ENCODE data around the gene UBE2V1.
"Not testable (repeated sequence)": the region's sequence is repeated elsewhere in the genome, so short reads cannot be mapped to it uniquely, and the experiment has no call there.

Gene UBE2V1

DNA sequence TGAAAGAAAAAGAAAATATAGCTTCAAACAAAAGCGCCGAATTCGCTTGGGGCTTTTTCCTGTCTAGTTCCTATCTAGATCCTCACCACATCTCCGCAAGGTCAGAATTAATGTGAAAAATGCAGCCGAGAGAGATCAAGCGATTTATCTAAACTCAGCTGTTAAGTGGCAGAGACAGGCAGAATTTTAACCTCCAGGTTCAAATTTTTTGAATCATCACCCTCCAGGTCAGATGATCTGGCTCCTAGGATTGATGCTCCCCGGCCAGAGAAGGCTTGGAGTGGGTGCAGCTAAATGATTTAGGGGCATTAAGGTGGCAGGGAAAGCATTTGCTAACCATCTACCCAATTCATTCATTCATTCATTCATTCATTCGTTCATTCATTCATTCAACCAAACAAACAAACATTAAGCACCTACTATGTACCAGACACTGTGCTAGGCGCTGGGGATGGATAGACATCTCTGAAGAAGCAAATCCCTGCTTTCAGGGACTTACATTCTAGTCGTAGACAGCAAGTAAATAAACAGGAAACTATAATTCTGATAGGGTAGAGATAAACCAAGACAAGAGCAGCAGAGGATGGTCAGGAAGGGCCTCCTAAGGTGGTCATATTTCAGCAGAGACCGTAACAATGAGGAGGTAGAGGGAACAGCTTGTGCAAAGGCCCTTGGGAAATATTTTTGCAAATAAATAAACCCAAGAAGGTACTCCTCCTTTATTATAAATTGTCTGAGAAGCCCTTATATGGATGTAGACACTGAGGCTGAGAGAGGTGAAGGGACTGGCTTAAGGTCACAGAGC lies 672 bp upstream of the UBE2V1 start:
- DNase-seq: no peak

DNA sequence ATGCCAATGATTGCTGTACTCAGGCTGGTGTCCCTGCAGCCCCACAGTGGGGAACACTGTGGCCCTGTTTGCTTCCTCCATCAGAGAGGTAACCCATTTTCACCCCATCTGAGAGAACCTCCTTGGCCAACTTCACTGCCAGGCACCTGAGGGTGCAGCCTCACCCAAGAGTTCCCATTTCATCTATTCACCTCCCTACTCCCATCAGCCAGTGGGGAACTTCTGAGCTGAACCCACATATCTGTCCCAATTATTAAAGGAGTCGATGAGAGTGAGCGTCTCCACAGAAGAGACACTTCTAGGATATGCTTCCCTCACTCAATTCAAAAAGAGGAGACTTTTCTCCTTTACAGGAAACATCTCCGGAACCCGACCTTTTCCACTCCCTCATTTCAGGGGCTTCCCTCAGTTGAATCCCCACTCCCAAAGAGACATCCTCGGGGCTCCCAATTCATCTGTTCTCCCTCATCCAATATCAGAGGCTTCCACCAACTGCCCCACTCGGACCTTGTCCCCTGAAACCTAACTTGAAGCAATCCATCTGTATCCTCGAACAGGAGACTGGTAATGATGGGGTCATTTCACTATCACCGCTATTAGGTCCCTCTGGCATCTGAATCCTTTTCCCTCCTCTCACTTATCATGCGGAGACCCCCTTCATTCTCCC lies 988 bp downstream of the UBE2V1 start:
- DNase-seq: no peak

DNA sequence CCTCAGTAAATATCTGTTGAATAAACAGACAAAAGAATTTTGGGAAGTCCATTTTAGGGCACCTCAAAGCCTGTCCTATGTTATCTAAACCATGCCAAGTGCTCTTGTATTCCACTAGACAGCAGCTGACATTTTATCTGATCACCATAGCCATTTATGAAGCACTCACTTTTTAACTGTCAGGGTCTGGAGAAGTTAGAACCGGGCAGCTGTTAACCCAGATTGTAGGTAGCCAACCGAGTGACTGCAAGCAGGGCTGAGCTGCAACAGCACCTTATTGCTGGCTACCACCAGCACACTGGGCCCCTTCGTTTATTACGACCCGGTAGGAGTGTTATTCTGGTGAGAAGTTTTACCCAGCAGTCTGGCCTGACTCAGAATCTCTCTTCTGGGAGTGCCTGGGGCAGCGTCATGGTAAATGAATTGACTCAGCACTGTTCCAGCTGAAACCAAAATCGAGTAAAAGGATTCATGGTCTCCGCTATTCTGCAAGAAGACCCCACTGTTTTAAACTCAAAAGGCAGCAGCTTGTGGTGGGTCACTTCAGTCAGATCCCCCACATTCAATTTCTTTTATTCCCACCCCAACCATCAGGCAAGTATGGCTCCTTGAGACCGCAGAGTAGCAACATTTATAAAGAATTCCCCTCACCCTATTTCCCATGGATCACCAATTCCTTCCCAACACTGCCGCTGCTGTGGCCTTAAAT lies 1.7 kb downstream of the UBE2V1 start:
- no peak for DNase-seq

DNA sequence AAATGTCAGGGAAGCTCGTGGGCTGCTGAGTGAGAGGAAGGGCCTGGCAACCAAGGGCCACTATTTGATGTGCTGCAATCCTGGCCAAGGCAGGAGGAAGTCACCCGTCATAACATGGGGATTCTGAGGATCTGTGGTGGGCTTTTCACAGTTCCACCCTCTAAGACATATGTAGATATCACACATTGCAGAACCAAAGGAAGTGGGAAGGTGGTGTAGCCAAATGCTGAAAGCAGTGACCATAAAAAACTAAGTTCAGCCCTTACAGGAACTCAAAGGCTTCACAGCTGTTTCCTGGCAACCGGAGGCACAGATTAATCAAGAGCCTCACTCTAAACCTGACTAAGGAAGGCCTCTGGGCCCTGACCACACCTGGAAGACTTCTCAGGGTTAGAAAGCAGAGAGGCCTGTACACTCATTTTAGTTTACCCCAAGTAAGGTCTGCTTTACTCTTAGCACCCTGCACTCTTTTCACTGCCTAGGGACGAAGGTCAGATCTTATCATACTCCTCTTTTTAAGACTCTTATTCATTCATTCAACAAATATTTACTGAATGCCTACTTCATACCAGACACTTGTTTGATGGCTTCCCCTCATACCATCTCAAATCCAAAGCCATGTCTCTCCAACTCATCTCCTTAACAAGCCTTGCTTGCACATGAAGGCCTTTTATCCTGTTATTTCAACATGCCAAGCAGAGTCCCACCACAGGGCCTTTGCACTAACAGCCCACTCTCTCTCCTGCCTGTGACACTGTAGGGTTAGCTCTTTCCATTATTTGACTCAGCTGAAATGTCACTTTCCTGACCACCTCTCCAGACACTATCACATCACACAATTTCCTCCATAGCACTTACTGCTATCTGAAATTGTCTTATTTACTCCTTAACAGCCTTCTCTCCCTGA lies 2.6 kb downstream of the UBE2V1 start:
- DNase-seq: no peak

DNA sequence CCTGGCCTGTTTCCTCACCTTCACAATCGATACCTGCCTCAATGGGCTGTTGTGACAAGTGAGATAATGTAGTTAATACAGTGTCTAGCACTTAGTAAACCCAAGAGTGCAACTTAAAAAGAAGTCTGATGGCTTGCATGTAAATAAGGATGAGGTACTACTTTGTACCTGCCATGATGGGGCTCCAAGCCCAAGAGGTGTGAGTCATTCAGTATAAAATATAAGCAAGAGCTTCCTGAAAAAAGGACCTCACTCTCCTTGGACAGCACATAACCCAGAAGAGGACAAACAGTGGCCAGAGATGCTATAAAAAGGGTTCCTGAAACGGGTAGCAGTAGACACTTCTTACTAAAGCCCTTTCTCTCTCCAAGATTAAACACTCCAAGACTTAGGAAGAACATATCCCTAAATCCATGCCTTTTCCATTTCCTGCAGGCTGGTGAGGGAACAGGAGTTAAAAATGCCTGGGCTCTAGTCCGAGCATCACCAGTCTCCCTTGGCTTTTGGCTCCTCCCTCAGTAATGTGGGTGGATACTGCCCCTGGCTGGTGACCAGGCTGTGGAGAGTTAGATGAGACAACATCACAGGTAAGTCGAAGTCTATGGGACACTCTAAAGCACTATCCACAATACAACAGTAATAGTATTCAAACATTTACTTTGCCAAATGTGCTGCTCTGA lies 4.3 kb downstream of the UBE2V1 start:
- no peak for DNase-seq

DNA sequence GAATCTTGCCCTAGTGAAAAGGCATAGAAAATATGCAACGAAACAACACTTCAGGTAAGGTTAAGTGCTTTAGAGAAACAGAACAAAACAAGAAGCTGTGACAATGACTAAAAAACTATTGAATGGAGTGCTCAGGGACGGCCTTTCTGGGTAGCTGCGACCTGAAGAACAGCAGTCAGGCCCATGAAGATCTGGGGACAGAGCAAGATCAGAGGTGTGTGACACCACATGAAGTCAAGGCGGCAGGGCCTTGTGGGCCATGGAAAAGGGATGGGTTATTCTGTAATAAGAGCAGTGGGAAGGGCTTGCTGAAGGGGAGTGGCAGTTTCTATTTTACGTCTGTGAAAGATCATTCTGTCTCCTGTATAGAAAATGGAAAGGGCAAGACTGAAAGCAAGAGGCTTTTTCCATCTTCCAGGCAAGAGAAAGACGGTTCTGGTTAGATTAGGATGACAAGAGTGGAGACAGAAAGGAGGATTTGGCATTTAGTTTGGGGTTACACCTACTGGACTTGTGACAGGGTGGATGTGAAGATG lies 5.1 kb downstream of the UBE2V1 start:
- no peak for DNase-seq

DNA sequence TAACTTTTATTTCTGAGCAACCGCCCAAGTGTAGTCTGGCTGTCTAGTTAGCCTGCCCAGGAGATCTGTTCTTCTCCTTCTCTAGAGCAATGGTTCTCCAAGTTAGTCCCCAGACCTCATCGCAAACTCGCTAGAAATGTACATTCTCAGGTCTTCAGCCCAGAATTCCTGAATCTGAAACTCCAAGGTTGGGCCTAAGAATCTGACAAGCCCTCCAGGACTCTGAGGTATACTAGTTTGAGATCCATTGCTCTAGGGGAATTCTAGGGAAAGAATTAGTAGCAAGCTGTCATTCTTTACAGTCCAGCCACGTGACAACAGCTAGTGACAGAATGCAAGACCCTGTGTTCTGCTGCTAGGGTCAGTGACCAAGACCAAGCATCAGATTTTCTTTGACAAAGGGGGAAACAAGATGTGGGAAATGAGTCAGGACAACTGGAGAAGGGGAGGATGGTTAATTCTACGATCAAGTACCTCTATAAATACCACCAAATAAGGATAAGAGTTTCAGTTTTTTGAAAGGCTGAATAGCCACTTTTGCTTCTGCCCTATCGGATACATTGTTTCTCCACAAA lies 5.8 kb downstream of the UBE2V1 start:
- DNase-seq: no peak

DNA sequence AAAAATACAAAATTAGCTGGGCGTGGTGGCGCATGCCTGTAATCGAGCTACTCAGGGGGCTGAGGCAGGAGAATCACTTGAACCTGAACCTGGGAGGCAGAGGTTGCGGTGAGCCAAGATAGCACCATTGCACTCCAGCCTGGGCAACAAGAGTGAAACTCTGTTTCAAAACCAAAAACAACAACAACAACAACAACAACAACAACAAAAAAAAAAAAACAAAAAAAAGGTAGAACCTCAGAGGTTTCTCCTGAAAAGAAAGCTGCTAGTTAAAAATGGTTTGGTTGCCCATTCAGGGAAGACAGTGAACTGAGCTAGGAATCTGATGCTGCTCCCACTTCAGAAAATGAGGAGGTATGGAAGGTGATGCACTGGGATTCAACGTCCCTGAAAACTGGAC lies 6.3 kb downstream of the UBE2V1 start:
- DNase-seq: not testable (repeated sequence)

DNA sequence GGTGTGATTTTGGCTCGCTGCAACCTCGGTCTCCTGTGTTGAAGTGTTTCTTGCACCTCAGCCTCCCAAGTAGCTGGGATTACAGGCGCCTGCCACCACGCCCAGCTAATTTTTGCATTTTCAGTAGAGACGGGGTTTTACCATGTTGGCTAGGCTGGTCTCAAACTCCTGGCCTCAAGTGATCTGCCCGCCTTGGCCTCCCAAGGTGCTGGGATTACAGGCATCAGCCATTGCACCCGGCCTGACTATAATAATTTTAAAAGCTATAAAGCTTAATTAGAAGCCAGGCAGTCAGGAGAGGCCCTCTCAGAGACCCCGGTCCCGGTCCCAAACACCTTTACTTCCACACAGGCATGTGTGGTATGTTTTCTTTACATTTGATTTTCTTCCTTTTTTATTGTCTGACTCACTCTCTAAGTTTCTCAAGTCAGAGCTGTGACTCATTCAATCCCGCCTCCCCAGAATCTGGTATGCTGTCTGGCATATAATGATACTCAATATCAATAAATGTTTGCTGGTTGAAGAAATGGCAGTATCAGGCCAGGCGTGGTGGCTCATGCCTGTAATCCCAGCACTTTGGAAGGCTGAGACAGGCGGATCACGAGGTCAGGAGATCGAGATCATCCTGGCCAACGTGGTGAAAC lies 9.4 kb downstream of the UBE2V1 start:
- DNase-seq: not testable (repeated sequence)

DNA sequence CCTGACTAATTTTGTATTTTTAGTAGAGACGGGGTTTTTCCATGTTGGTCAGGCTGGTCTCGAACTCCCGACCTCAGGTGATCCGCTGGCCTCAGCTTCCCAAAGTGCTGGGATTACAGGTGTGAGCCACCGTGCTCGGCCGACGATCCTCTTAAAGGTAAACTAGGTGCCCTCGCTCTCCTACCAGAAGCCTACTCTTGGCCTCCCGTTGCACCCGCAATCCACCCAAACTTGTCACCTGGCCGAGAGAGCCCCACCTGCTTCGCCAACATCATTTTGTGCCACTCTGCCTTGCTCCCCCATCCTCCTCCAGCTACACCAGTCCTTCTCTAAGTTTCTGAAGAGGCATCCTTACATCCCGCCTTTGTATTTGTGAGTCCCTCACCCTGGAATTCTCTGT lies 10.4 kb downstream of the UBE2V1 start:
- DNase-seq: not testable (repeated sequence)

DNA sequence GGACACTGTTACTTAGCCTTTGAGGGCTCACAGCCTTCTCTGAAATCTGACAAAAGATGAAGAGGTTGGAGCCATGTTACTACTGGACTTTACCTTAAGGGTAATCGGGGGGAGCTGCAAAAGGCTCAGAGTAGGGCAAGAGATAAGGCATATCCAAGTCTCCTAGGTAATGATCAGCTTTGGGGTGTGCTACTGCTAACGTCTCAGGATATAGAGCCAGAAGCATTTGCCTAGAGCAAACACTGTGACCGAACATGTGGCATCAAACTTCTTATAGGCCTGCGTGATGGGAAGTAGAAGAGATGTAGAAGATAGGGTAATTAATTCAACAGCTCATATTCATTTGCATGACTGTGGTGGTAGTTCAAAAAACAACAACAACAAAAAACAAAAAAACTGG lies 11.1 kb downstream of the UBE2V1 start:
- no peak for DNase-seq

DNA sequence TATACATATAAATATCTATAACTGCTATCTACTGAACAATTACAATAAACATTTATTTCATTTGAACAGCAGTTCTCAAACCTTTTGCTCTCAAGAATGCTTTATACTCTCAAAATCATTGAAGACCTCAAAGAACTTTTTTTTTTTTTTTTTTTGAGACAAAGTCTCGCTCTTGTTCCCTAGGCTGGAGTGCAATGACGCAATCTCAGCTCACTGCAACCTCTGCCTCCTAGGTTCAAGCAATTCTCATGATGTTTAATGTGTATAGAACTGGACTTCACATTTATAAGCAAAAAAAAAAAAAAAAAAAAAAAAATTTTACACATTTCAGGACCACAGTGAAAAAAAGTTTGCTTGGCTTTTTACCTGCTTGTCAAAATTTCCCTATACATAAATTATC lies 11.7 kb downstream of the UBE2V1 start:
- DNase-seq: no peak

DNA sequence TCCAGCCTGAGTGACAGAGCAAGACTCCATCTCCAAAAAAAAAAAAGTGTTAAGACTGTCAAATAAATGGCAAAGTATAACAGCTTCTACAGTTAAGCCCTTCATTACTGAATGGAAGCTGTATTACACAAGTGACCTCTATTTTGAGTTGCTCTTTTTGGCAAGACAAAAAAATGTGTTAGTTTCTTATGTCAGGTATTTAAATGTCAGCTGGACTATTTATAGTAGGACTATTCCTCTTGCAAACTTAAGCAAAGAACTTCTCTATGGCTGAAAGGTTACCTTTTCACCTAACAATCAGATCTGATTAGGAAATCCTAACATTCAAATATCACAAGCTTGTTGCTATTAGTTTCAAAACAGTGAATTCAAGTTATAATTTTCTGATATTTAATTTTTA lies 12.4 kb downstream of the UBE2V1 start:
- DNase-seq: no peak

DNA sequence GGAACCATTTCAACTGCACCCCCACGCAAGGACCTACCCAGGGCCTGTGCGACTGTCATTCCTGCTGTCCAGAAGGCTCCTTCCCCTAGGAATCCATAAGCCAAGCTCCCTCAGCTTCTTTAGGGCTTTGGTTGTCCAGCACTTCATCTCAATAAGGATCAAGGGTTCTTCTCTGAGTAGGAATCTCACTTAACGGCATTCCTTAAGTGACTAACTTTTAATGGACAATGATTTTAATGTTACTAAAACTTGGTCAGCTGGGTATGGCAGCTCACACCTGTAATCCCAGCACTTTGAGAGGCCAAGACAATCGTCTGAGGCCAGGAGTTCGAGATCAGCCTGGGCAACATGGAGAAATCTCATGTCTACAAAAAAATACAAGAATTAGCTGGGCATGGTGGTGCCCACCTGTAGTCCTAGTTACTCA lies 13.4 kb downstream of the UBE2V1 start:
- DNase-seq: no peak

DNA sequence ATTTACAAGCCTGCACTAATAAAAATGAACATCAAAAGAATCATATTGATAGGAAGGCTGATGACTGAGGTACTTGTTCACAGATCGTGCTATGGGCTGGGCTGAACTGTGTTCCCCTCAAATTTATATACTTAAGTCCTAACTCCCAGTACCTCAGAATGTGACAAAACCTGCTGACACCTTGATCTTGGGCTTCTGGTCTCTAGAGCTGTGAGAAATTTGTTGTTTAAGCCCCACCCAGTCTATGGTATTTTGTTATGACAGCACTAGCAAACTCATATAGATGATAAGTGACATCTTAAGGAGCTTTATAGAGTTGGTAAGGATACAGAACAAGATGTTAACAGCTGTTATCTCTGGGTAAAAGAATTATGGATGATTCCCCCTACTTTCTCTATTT lies 13.8 kb downstream of the UBE2V1 start:
- no peak for DNase-seq

DNA sequence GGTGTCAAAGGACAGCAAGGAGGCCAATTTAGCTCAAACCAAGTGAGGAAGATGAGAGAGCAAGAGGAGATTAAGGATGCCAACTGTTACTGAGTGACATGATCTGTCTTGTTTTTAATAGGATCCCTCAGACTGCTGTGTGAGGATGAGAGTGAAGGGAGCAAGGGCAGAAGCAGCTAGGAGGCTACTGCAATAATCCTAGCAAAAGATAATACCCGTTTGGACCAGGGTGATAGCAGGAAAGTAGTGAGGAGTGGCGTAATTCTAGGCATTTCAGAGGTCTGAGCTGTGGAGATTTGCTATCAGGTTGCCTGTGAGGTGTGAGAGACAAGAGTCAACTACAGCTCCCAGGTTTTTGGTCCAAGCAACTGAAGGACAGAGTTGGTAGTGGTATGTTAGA lies 14.7 kb downstream of the UBE2V1 start:
- no peak for DNase-seq

DNA sequence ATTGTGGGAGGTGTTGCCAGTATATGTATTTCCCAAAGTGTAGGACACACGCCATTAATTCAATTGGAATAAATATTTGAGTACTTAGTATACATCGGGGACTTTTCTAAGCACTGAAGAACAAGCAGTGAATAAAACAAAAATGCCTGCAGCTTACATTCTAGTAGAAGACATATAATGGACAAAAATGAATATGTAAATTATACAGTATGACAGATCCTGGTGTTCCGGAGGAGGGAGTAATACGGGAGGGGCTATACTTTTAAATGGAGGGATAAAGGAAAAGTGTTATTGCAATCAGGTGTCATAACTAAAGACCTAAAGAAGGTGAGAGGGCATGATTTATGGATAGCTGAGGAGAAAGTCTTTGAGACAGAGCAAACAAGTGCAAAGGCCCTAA lies 15.1 kb downstream of the UBE2V1 start:
- DNase-seq: no peak

DNA sequence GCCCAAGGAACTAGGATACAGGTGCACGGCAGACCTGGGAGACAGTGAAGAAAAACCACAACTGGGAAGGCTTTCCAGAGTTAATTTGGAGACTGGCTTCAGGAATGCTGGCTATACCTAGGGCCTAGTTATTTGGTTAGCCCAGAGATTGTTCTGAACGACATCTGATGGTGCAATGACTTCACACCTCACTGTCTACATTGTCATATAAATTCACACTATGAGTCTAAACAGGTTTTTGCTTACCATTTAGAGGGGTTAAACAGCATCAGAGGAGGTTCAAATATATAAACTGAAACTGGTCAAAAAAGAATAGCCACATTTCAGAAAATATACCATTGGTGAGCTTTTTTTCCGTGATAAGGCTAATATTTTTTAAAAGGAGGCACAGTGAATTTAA lies 16.7 kb downstream of the UBE2V1 start:
- DNase-seq: no peak

DNA sequence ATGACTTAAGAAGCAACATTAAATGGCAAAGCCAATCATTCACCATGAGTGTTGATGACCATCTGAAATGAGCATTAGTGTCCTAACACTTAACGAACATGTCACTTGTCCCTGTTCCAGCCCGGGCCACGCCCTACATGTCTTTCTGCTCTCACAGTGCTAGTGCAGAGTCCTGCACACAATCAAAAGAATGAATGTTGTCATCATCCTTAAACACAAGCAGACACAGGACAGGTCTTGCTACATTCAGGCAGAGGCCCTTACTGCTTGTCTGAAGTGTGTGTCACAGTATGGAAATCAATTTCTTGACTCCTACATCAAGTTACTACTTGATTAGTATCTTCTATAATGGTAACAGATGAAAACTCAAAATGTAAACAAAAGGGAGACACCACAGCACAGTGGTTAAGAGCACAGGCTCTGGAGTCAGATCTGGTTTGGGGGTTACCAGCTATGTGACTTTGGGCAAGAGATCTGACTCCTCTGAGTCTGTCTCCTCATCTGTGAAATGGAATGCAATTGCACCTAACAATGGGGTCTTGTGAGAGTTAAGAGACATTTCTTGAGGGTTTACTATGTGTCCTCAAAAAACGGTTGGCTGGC lies 17.4 kb downstream of the UBE2V1 start:
- DNase-seq: no peak

DNA sequence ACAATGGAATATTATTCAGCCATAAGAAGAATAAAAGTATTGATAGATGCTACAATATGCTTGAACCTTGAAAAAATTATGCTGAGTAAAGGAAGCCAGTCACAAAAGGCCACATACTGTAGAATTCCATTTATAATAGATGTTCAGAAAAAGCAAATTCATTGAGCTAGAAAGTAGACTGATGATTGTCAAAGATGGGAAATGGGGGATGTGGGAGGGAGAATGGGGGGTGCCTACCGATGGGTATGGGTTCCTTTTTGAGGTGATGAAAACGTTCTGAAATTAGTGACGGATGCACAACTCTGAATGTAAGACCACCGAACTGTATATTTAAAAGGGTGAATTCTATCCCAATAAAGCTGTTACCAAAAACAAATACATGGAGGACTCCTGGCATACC lies 18.4 kb downstream of the UBE2V1 start:
- no peak for DNase-seq

DNA sequence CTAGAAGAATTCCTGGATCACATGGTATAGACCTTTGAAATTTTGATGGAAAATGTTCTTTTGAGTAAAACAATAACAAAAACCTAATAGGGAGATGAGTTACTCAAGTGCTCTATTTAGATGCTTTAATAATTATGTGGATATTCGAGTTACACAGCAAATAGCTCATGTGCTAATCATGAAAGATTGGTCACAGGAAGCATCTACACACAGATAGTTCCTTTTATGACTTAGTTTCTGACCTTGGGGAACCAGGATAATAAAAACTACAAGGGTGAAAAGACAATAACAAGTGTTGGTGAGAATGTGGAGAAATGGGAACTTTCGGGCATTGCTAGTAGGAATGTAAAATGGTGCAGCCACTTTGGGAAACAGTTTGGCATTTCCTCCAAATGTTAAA lies 19.7 kb downstream of the UBE2V1 start:
- no peak for DNase-seq
